ENCODE measurements around the gene NUP93. TPM values are rescaled to one million over a fixed set of nuclear protein-coding genes. Genes with fewer than 3 reads are reported as not detected.

The NUP93 gene
- 50.7 and 106 TPM in 2 replicates for total RNA-seq

GRCh38 chr16:56729735-56730662 is at the start of gene NUP93:
TSS of gene NUP93 (plus strand) at chr16:56730129. CDS start at chr16:56748248, 18,119 bp downstream.

GRCh38 chr16:56681939-56682702 is 47.8 kb upstream of the NUP93 start, which contains the start of gene MT1X:
TSS of gene MT1X (plus strand) at chr16:56682470. CDS start at chr16:56682541, 71 bp downstream.

GRCh38 chr16:56864960-56865359 is 135.0 kb downstream of the NUP93 start, which contains the start of gene SLC12A3:
TSS of gene SLC12A3 (plus strand) at chr16:56865207. CDS start at chr16:56865236, 29 bp downstream.

Other genes with a start within 250 kb of the NUP93 start
- gene BBS2, start 210.1 kb upstream of the NUP93 start, total RNA-seq: 68.5 and 80.6 TPM in 2 replicates
- gene MT4, start 165.1 kb upstream of the NUP93 start, total RNA-seq: not detected in 2 replicates
- gene MT3, start 140.6 kb upstream of the NUP93 start, total RNA-seq: 0.44 TPM in 1 of 2 replicates, not detected in the other
- 173 and 194 TPM in 2 replicates for gene MT2A, start 121.5 kb upstream of the NUP93 start, total RNA-seq
- 109 and 132 TPM in 2 replicates for gene MT1E, start 104.3 kb upstream of the NUP93 start, total RNA-seq
- gene MT1M, start 97.5 kb upstream of the NUP93 start, total RNA-seq: 0.50 and 1.8 TPM in 2 replicates
- gene MT1A, start 91.5 kb upstream of the NUP93 start, total RNA-seq: 3.9 and 7.7 TPM in 2 replicates
- gene MT1B, start 78.2 kb upstream of the NUP93 start, total RNA-seq: not detected in 2 replicates
- gene MT1F, start 72.2 kb upstream of the NUP93 start, total RNA-seq: 0.22 TPM in 1 of 2 replicates, not detected in the other
- gene MT1G, start 62.1 kb upstream of the NUP93 start, total RNA-seq: 0.55 TPM in 1 of 2 replicates, not detected in the other
- not detected in 2 replicates for gene MT1H, start 60.3 kb upstream of the NUP93 start, total RNA-seq
- 12.6 and 16.9 TPM in 2 replicates for gene MT1X, start 47.7 kb upstream of the NUP93 start, total RNA-seq
- gene SLC12A3, start 135.1 kb downstream of the NUP93 start, total RNA-seq: under 0.01 TPM in 1 of 2 replicates, not detected in the other
- gene HERPUD1, start 202.0 kb downstream of the NUP93 start, total RNA-seq: 113 and 367 TPM in 2 replicates
- gene CETP, start 231.8 kb downstream of the NUP93 start, total RNA-seq: not detected in 2 replicates

Measured in uterine smooth muscle cell (primary cell).